Renal cortical epithelial cell (primary cell): ENCODE measurements around the gene EPB41L2. TPM values are rescaled to one million over a fixed set of nuclear protein-coding genes. Genes with fewer than 3 reads are reported as not detected.
A peak's percentile ranks its signal among the peaks of the same experiment; 100 is the strongest.
"Not testable (repeated sequence)": the region's sequence is repeated elsewhere in the genome, so short reads cannot be mapped to it uniquely, and the experiment has no call there.

Experiments used
- DNase-seq: peaks from one replicate; pipeline ENCODE4 v3.0.0-alpha.2; 2011; ENCODE audit warnings: low read depth
- total RNA-seq: library from RNA; depleted of rRNA; stranded (reverse); fragments of >200 nt; gene quantifications from 2 replicates; pipeline ENCODE4 v1.2.3, GENCODE V29; 2014

The EPB41L2 gene
- total RNA-seq, 1 donor from 2014 or later = 78.7 TPM

DNA sequence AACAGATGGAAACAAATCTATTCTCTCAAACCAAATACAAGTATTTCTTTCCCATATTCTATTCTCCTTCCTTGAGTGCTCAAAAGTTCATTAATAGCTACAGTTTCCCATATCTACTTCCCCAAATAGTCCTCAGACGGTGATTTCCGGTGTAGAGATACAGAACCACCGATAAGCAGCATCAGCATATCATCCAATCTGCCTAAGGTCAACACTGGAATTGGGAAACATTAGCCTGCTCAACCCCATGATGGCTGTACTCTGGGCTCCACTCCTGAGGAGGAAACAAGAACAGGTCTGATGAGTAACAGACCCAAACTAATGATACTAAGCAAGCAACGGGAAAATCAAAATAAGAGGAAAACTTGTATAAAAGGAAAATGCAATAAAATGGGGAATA lies 115.6 kb downstream of the EPB41L2 start:
- DNase-seq = no peak

DNA sequence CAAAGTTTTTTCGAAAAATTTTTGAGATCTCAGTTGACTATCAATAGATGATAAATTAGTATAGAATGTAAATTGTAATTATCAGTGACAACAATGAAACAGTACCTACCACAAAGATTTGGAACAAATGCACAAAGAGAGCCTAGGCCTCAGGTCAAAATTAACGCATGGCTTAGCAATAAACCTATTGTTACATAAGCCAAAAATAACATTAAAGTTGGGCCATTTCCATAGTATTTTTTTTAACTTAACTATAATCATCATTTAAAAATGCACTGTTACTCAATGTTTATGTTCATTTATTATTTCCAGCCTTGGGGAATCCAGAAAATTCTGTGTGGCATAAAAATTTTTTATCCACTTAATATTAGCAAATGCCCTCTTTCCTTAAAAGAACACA lies 117.0 kb downstream of the EPB41L2 start:
- DNase-seq = no peak

DNA sequence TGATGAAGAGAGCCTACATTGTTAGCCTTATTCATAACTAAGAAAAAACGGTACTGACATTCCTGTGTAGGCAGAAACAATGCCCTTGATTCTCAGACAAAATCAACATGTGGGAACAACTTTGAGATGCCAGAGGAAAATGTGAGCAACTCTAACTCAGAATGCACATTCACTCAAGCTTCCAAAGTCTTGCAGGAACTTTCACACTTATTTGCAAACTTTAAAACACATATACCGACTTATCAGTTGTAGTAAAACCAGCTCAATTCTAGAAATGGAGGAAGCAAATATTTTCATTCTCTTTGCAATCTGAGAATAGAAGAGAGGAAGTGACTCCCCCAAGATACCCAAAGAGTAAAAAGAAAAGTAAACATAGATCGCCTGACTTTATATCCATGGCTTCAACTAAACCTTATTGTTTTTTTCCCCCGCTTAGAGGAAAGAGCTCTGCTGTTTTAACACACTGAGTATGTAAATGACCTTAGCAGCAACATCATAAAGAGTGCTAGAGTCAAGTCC lies 117.6 kb downstream of the EPB41L2 start:
- DNase-seq = peak; percentile 50

DNA sequence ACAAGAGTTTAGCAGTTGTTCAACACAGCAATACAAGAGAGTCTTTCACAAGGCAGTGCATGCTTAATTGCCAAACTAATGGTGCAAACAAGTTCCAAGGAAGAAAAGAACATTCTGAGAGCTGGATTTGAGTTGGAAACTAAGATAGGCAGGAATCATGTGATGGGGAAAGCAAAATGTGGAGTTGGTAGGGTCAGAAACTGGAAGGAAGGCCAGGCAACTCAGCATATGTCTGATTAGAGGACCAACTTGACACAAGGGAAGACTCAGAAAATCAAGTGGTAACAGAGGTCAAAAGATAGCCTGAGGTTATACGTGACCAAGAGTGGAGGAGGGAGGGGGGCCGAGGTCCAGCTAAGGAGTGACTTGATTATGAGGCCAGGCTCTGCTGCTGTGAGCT lies 118.6 kb downstream of the EPB41L2 start:
- no peak for DNase-seq

DNA sequence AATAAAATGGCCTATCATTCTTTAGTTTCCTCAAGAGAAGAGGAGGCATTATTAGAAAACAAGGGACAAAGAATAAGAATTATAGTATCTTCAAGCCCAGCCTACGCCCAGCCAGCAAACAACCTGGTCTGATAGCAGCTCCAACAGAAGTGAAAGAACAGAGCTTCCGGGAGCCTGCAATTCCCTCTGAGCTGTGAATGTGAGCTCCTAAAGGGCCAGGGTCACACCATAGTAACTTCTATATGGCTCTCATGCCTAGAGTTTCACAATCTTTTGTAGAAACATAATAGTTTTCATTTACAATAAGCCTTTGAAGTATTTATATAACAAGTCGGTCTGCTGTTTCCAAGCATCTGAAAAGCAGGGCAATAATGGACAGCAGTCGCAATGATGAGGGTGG lies 119.3 kb downstream of the EPB41L2 start:
- no peak for DNase-seq

DNA sequence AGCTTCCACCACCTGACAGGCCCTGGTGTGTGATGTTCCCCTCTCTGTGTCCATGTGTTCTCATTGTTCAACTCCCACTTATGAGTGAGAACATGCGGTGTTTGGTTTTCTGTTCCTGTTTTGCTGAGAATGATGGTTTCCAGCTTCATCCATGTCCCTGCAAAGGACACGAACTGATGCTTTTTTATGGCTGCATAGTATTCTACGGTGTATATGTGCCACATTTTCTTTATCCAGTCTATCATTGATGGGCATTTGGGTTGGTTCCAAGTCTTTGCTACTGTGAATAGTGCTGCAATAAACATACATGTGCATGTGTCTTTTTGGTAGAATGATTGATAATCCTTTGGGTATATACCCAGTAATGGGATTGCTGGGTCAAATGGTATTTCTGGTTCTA lies 120.3 kb downstream of the EPB41L2 start:
- DNase-seq = not testable (repeated sequence)

DNA sequence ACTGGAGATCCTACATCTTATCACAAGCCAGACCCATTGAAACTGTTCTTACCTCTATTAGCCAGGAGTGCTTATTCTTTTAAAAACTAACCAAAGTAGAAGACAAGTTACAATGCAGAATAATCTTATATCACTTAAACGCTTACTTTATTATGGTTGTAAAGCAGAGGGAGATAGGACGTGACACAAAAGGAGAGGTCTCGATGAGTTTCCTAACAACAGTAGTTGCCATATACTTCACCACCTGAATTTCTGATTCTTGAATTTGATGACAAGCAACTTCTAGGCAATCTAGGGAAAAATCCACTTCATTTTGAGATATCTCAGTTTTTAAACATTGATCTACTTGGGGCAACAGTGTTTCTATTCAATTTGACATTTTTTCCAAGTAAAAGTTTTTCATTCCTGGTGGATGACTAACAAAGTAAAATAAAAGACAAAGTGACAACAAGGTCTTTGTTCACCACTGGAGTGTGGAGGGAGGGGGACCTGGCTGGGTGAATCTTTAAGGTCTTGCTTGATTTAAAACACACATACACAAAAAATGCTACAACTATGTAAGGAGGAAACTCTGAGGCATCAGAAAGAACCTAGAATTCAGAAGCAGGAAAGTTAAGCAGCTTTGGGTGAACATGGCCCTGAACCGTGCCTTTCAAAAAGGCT lies 125.0 kb downstream of the EPB41L2 start:
- DNase-seq = peak; percentile 51

DNA sequence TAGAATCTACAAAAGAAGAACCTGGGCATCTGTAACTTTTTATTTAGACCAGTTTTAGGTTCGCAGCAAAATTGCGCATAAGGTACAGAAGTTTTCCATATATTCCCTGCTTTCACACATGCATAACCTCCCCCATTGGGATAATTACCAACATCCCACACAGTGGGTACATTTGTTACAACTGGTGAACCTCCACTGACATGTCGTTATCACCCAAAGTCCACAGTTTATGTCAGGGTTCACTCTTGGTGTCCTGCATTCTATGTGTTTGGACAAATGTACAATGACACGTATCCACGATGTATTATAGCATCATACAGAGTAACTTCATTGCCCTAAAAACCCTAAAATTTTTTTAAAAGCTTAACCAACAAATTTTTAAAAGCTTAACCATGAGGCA lies 126.1 kb downstream of the EPB41L2 start:
- no peak for DNase-seq

DNA sequence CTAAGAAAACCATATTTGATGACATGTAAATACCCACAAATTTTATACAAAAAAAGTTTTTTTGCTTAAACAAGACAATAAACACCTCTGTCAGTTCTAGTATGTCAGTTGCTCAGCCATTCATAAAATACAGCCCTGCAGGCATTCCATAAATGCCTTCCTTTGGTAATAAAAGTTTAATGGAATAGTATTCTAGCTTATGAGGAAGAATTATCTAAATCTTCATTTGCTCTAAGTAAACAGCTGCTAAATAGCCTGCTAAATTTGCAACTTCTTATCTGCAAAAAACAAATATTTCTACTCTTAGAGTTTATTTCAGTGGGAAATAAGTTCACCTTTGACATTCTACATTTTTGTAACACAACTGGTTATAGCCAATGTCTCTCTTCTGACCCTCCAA lies 127.1 kb downstream of the EPB41L2 start:
- no peak for DNase-seq

DNA sequence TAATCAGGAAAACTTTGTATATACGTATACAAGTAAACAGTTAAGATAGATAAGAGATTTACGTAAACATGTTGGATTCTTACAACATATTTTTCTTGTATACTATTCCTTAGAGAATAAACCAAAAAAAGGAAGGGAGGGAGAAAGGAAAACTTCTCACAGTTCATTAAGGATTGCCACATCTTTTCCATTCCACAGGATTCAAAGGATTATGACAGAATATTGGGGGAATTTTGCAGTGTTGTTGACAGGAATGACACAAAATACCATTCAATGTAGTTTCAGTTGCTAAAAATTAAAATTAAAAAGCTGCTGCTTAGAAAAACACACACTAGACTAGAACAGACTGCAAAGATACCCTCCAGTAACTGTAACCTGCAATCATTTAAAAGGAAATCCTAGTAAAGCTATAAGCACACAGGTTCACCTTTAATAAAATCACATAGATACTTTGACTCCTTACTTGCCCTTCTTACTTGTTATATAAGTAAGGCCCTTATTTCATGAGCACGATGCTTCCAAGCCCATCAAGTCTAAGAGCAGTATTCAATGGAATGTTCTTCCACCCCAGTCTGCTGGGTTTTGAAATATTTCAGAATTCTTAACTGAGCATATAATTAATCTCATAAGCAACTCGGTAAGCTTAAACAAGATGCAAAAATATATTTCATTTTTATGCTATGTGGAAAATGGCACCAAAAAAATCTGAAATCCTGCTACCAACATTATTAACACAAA lies 128.0 kb downstream of the EPB41L2 start:
- no peak for DNase-seq

DNA sequence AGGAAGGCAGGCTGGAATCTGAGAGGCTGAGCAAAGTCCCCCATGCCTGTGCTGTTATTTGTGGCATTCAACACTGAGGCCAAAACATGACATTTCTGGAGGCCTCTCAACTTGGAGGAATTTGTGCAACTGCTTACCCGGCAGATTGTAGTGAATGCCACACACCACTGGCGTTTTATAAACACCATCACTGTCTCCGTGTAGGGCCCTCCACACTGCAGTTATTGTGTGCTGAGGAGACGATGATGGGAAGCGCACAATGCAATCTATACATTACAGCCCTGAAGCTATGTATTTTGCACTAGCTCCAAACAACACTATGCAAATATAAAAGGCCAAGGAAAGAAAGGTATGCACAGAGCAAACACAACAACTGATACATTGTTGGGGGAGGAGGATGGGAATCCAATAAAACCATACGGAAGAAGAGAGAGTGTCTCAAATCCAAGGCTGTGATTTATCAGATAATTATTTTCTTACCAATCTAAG lies 129.3 kb downstream of the EPB41L2 start:
- DNase-seq = peak; percentile 54

DNA sequence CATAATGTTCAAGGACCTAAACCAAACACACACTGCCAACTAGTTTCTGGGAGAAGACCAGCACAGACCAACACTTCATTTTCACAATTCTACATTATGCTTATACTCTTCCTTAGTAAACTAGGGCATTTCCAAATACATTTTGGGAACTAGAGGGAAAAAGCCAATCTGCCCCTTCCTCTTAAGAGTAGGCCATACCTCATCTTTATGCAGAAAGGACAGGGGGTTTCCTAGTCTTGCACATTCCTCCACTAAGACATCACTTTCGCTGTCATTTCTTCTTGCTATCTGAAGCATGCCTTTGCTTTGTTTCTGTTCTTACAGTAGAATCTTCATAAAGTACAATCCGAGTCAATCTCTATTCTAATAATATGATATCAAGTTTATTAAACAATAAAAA lies 130.1 kb downstream of the EPB41L2 start:
- peak; percentile 30 for DNase-seq

DNA sequence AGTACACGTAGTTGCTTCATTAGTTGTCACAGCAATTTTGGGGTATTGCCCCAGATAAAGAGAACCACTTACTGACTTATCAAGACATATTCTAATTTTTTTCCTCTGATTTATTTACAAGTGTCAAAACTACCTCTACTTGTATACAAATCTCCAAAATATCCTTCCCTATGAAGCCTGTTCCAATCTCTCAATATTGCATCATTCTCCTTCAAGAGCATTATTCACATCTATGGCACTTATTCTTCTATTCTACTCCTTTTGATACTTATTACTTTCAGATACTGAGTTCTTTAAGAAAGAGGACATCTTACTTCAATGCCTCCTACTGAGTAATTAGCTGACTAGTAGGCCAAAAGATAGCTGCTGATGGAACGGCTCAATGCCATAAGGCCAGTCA lies 130.6 kb downstream of the EPB41L2 start:
- DNase-seq = no peak

DNA sequence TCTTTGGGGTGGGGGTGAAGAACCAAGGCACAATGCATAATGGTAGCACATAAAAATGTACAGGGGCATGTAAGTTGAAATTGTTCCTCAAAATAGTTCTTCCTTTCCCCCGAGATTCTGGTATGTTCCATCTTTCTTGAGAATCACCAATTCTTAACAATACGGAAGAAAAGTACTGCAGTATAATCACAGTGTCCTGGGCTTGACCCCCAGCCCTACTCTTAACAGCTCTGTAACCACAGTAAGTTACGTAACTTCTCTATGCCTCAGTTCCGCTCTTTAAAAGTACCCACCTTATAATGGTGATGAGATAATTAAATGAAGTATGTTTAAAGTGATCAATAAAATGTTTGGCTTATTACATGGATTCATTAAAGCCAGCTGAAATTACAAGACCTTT lies 131.4 kb downstream of the EPB41L2 start:
- no peak for DNase-seq

DNA sequence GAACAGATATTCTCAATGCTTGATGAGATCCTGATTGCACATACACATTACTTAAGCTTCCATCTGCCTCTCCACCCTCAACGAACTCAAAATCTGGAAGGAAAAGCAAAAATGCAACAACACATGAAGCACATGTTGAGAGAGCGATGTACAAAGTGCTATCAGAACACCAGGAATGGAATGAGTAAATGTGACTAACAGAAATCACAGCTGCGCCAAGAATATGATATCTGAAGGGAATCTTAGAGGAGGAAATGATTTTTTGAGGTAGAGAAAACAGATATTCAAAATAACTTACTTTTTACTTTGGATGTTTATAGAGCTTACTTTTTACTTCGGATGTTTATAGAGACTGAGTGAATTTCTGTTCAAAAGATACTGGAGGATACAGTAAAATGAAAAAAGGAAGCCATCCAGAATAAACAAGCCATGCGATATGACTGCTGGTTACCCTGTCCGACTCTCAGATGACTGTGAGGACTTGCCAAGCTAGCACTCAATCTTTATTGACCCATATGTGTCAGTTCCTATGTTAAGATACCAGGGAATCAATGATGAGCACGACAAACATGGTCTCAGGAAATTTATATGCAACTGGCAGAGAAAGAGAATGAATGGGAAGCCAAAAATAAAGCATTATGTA lies 133.9 kb downstream of the EPB41L2 start:
- DNase-seq = no peak

DNA sequence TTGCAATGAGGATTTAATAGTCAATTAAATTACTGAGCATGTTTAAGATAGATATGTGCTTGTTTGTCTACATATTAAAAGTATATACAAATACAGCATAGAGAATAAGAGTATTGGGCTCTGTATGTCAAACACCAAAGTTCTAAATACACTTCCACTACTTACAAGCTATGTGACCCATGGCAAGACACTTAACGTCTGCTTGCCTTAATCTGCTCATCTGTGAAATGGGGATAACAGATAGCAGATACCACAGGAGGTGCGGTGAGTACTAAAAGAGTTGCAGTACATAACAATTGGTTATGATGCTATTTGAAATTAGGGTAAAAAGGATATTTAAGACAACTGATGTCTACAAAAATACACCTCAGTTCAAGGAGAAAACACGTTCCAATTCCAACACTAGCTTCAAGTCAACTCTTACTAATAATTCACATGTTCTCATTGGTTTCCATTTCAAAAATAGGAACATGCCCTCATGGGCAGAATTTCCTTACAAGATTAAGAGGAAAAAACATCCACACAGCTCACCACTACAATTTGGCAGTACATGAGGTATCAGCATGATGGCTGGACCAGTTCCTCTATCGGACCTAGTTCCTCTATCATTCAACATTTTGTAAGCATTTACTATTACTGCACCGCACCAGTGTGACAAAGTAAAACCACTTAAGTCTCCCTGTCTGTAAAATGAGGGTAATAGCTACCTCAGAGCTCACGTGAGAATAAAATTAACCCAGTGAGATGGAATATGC lies 134.7 kb downstream of the EPB41L2 start:
- DNase-seq = no peak

DNA sequence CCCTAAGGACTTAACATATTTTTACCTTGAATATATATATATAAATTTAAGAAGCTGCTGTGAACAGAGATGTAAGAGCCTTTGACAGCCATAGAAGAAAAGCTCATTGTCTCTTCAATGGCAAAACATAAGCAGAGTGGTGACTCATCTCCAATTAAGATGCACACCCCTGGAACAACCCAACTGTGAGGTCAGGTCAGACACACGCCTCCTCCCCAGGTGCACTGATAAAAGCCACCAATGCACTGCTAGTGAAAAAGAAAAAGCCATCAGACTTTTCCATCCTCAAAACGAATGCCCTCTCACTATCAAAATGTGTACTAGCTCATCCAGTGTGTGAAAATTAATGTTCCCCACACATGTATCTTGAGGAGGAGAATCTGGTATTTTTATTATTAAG lies 135.7 kb downstream of the EPB41L2 start:
- peak; percentile 32 for DNase-seq

DNA sequence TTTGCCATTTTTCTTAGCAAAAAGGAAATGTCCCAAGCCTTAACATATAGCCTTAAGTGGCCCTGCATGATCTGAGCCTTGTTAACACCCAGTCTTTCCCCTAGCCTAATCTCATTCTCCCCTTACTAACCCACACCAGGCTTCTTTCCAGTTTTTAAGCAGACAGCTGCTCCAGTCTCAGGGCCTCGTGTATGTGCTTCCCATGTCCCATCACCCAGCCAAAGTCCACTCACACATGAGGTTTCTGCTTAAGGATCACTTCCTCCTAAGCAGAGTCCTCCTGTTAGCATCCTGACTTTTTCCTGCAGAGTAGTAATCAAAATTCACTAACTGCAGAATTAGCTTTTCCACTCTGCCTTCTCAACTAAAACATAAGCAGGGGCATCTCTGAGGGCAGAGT lies 139.7 kb downstream of the EPB41L2 start:
- DNase-seq = no peak

DNA sequence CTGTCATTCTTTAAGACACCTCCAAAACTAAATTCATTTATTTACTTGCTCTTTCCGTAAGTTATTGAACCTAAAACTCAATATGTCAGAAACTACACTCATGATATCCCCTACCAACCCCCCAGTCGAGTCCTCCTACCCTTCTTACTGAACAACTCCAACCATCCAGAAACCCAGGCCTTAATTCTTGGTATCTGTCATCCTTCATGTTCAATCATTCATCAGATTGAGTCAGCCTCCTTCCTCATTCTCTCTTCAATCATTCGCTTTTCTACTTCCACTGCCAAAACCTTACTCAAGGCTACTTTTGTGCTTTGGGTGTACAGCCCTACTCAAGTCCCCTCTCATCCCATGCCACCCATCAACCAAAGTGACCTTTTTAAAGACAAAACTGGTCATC lies 140.1 kb downstream of the EPB41L2 start:
- DNase-seq = peak; percentile 68

DNA sequence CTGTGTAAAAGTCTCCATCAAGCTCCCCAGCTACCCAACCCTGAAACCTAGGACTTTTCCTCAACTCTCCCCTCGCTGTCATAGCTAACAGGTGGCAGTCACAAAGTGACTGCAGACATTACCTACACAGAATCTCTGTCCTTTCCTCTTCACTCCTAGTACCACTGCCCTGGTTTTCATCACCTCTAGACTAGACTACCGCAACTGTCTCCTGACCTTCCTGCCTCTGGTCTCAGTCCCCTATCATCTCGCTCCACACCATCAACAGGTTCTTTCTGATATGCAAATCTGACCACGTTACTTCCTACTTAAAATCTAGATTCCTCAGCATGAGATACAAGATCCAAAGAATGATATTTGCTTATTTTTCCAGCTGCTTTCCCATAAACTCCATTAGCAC lies 142.1 kb downstream of the EPB41L2 start:
- no peak for DNase-seq

DNA sequence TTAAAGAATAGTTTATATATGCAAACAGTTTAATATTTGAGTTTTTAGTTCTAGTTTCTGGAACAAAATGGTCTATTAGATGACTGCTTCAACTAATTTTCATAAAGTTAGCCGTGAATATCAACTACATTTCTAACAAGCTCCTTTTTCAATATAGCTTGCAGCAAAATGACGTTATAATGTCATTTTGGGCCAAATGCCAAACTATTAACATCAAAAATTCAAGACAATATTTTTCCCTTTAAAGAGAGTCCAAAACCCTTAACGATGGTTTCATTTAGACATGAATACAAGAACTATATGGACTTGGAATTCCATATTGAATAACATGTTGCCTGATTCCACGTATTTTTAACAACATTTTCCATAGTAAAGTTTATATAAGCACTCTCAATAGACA lies 144.9 kb downstream of the EPB41L2 start:
- DNase-seq = no peak

DNA sequence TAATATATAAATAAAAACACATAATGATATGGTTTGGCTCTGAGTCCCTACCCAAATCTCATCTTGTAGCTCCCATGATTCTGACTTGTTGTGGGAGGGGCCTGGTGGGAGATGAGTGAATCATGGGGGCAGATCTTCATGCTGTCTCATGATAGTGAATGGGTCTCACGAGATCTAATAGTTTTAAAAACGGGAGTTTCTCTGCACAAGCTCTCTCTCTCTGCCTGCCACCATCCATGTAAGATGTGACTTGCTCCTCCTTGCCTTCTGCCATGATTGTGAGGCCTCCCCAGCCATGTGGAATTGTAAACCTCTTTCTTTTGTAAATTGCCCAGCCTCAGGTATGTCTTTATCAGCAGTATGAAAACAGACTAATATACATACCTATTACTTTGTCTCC lies 147.4 kb downstream of the EPB41L2 start:
- not testable (repeated sequence) for DNase-seq
